ENCODE results near the gene AFAP1. TPM values are rescaled to one million over a fixed set of nuclear protein-coding genes. Genes with fewer than 3 reads are reported as not detected.

Gene AFAP1
- total RNA-seq, 1 experiment from 2014 or later = 13.9 TPM

Other genes with a start within 250 kb of the AFAP1 start
- 0.12 and 0.20 TPM in 2 replicates for gene ABLIM2, start 219.0 kb upstream of the AFAP1 start, total RNA-seq (2014; rRNA removed; shearing (Covaris generic))

Data from SJCRH30 (cell line).